Measurements from ENCODE around the gene DCC.

- no peak for TF ChIP-seq EZH2phosphoT487 (IDR thresholded peaks at IDR 0.05; ENCODE audit: insufficient read depth, low read depth)
- no peak for TF ChIP-seq EZH2 (IDR thresholded peaks at IDR 0.05; ENCODE audit: insufficient read depth, poor library complexity, severe bottlenecking)
Observed at GRCh38 chr18:53544917-53545316, 1204.9 kb downstream of the DCC start.
